ENCODE measurements around the gene USP13. TPM values are rescaled to one million over a fixed set of nuclear protein-coding genes. Genes with fewer than 3 reads are reported as not detected.
A peak's percentile ranks its signal among the peaks of the same experiment; 100 is the strongest.

USP13 gene
- total RNA-seq, 4 donors from 2014 or later: 9.6 to 37.5 (median 17.2) TPM

DNA sequence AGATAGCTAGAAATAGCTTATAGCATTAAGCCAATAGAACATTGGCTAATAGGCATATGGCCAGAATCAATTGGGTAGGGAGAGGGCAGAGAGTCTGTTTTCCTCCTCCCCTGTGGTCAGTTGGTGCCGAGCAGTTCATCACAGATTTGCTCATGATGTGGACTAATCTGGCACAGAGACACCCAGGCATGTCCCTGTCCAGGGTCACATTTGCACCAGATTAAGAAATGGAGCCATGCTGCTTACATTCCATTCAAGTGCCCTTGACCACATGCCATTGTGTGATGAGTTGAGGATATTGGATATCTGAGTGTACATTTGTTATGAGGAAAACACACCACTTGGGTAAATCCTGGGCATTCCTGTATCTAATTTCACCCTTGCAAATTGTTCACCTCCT is 53.4 kb downstream of the USP13 start:
- ATAC-seq (ENCODE audit: low FRiP score) (no peak), DNase-seq (ENCODE audit: low spot score) (no peak)
- TF ChIP-seq, protein P1, sequence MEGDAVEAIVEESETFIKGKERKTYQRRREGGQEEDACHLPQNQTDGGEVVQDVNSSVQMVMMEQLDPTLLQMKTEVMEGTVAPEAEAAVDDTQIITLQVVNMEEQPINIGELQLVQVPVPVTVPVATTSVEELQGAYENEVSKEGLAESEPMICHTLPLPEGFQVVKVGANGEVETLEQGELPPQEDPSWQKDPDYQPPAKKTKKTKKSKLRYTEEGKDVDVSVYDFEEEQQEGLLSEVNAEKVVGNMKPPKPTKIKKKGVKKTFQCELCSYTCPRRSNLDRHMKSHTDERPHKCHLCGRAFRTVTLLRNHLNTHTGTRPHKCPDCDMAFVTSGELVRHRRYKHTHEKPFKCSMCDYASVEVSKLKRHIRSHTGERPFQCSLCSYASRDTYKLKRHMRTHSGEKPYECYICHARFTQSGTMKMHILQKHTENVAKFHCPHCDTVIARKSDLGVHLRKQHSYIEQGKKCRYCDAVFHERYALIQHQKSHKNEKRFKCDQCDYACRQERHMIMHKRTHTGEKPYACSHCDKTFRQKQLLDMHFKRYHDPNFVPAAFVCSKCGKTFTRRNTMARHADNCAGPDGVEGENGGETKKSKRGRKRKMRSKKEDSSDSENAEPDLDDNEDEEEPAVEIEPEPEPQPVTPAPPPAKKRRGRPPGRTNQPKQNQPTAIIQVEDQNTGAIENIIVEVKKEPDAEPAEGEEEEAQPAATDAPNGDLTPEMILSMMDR (IDR thresholded peaks at IDR 0.05): no peak

DNA sequence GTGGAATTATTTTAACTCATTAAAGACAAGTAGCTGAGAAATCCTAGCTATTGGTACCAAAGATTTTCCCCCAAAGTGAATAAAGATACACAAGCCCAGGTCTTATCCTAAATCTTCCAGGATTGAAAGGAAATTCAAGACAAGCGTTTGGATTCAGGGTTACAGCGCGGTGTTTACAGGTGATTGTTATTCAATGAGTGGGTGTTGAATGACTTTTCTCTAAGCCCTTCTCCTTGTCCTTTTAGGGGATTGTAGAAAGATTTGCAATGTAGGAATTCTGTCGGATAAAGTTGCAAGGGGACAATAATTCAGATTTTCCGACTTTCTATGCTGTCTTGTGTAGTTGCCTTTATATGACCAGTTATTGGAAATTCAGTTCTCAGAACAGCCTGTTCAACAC is 57.2 kb downstream of the USP13 start:
- no peak for ATAC-seq (ENCODE audit: low FRiP score)
- no peak for DNase-seq (ENCODE audit: low spot score)
- TF ChIP-seq, protein P1 (IDR thresholded peaks at IDR 0.05): no peak

DNA sequence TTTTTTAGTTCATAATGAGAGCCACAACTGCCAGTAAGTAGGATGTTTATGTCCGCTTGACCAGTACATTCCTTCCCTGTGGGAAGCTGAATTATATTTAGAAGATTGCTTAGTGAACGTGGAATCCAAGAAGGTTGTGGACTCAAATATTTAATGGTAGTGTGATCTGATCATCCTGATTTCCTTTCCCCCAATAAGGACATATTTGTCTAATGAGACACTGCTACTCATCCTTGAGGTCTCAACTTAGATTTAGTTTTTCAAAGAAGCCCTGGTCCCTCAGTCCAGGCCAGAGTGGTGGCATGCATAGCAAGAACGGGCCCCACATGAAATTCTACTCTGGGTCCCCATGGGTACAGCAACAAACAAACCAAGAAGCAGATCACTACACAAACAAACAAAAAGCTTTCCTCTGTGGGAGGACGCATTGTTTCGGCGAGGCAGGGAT is 60.8 kb downstream of the USP13 start:
- TF ChIP-seq, protein P1 (IDR thresholded peaks at IDR 0.05): no peak
- ATAC-seq (ENCODE audit: low FRiP score) (no peak), DNase-seq (ENCODE audit: low spot score) (no peak)

DNA sequence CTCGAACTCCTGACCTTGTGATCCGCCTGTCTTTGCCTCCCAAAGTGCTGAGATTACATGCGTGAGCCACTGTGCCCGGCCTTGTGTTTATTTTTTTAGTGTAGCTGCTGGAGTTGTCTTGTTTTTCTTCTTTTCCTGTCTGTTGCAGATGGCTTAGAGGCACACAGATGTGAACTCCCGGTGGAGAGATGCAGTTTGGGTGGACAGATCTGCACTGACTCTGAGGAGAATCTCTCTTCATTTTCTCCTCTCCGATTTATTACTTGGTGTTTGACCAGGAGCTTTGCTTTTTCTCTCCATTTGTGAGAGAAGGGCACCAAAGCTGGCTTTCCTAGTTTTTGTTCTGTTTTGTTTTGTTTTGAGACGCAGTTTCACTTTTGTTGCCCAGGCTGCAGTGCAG is 62.7 kb downstream of the USP13 start:
- DNase-seq (ENCODE audit: low spot score) (no peak), ATAC-seq (ENCODE audit: low FRiP score) (no peak)
- TF ChIP-seq, protein P1 (IDR thresholded peaks at IDR 0.05): no peak

DNA sequence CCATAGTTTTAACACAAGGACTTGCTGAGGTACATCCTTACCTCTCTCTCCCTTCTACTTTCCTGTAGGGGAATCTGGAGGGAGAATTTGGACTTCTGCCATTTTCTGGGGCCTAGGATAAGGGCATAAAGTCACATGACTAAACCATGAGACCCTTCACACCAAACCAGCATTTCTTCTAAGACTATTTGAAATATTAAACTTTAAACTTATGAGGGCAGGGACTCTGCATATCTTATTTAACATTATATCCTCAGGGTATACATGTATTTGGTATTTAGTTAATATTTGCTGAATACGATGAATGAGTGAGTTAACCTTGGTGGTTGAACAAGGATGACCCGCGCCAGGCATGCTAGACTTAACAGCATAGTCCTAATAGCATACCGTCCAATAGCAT is 63.4 kb downstream of the USP13 start:
- ATAC-seq (ENCODE audit: low FRiP score) (no peak), DNase-seq (ENCODE audit: low spot score) (no peak)
- TF ChIP-seq, protein P1 (IDR thresholded peaks at IDR 0.05): no peak

DNA sequence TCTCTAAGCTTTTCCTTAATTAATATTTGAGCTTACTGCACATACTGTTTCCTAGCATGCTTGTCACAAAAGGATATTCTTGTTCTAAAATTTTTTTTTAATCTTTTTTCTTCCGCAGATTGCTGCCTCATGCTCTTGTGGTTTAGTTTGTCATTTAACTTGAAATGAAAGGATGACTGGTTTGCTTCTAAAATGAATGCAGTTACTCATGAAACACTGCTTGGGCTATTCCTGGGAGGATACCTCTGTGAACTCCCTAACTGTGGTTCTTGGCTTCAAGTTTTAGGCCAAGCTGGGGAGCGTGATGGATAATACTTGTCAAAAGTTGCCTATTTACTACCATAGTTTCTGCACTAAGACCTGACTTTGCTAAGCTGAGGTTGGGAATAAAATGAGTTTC is 64.0 kb downstream of the USP13 start:
- ATAC-seq (ENCODE audit: low FRiP score) (peak; percentile 89), DNase-seq (ENCODE audit: low spot score) (no peak)
- TF ChIP-seq, protein P1 (IDR thresholded peaks at IDR 0.05): no peak

DNA sequence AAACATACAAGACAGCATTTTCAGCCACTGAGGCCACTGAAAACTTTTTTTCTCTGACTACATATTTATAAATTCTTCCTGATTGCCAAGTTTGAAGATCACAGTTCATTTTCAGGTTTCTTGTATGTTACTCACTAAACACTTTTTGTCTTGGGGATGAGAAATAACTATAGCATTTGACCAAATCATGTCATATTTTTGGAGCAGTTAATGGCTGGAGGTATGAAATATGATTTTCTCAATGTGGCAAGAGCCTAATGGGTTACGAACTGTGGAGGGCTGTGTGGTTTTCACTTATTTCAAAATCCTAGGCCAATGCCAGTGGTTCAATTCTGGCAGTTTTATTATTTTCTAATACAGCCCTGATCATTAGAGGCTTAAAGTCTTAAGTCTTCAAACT is 64.4 kb downstream of the USP13 start:
- DNase-seq (ENCODE audit: low spot score) (no peak), ATAC-seq (ENCODE audit: low FRiP score) (peak; percentile 77)
- TF ChIP-seq, protein P1 (IDR thresholded peaks at IDR 0.05): no peak
